H1 (cell line): ENCODE results near the gene TRIM62.

Experiments
- TCF12 ChIP-seq: IDR thresholded peaks from 2 replicates; pipeline ENCODE4 v1.6.1; 2011; ENCODE audit warnings: low read depth, mild to moderate bottlenecking, low read length
- YY1 ChIP-seq: IDR thresholded peaks from 2 replicates; pipeline ENCODE4 v1.6.1; 2011; ENCODE audit warnings: low read depth, mild to moderate bottlenecking, low read length
- TF ChIP-seq, protein P1 (sequence below), 3 experiments: IDR thresholded peaks; 1 replicate in 2 of 3; 2 replicates in 1 of 3; pipeline versions ENCODE4 v1.5.1 to v1.6.1; 2011; ENCODE audit warnings: low read length in 3 of 3, mild to moderate bottlenecking in 3 of 3, inconsistent platforms in 2 of 3, low read depth in 1 of 3, moderate library complexity in 1 of 3; ENCODE audit not compliant: insufficient read depth in 1 of 3; ENCODE audit errors: control extremely low read depth in 1 of 3

DNA sequence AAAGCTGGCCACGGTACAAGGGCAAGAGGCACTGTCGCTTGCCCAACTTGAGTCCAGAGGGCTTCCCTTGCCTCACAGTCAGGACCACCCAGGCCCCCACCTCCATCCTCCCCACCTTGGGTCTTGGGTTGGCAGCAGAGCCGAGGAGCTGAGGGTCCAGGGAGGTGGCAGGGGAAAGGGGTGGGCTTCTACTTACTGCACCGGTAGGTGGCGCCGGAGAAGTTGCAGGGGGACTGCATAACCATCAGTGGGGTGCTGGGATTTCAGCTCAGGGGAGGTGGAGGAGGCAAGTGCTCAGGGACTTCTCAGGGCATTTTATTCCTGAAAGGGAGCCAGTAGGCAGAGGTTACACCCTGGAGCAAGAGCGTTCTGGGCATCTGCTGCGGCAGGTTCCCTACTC is 44.0 kb downstream of the TRIM62 start:
- TF ChIP-seq, protein P1, sequence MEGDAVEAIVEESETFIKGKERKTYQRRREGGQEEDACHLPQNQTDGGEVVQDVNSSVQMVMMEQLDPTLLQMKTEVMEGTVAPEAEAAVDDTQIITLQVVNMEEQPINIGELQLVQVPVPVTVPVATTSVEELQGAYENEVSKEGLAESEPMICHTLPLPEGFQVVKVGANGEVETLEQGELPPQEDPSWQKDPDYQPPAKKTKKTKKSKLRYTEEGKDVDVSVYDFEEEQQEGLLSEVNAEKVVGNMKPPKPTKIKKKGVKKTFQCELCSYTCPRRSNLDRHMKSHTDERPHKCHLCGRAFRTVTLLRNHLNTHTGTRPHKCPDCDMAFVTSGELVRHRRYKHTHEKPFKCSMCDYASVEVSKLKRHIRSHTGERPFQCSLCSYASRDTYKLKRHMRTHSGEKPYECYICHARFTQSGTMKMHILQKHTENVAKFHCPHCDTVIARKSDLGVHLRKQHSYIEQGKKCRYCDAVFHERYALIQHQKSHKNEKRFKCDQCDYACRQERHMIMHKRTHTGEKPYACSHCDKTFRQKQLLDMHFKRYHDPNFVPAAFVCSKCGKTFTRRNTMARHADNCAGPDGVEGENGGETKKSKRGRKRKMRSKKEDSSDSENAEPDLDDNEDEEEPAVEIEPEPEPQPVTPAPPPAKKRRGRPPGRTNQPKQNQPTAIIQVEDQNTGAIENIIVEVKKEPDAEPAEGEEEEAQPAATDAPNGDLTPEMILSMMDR (IDR thresholded peaks at IDR 0.05; ENCODE audit: control extremely low read depth in 1 of 3, insufficient read depth in 1 of 3, low read depth in 1 of 3, low read length in 3 of 3) = peak; percentile 74 to 89 (median 86)
- TF ChIP-seq YY1 (no peak), TCF12 (no peak)
